SK-N-SH treated with all-trans-retinoic acid at 6 μM for 48 hours (cell line): ENCODE measurements around the gene SCN2B.

Source experiments
- ATAC-seq: fragments of 200-7000 bp; cut with Tn5 transposase; 3 replicates; pipeline ENCODE4 v1.9.1; 2020; ENCODE audit warnings: mild to moderate bottlenecking, moderate library complexity
- ARNTL ChIP-seq: fragments of 450-650 bp; formaldehyde crosslinking; IDR thresholded peaks from 2 replicates; pipeline ENCODE4 v1.5.0; 2020; ENCODE audit warnings: low read depth, mild to moderate bottlenecking, moderate library complexity, borderline replicate concordance
- BACH2 ChIP-seq: fragments of 250-450 bp; sonication (Bioruptor Pico); IDR thresholded peaks from 2 replicates; pipeline ENCODE4 v1.9.0; 2021; ENCODE audit warnings: mild to moderate bottlenecking, borderline replicate concordance
- ESRRG ChIP-seq: fragments of 250-450 bp; sonication (Bioruptor Pico); IDR thresholded peaks from 2 replicates; pipeline ENCODE4 v1.6.1; 2021; ENCODE audit warnings: mild to moderate bottlenecking
- GLIS3 ChIP-seq: fragments of 250-450 bp; sonication (Bioruptor Pico); IDR thresholded peaks from 2 replicates; pipeline ENCODE4 v1.5.0; 2020; ENCODE audit warnings: mild to moderate bottlenecking, moderate library complexity
- ISL1 ChIP-seq: fragments of 250-450 bp; sonication (Bioruptor Pico); IDR thresholded peaks from 2 replicates; pipeline ENCODE4 v2.1.2; 2022; ENCODE audit warnings: mild to moderate bottlenecking, moderate library complexity
- OSR1 ChIP-seq: fragments of 250-450 bp; sonication (Bioruptor Pico); IDR thresholded peaks from 2 replicates; pipeline ENCODE4 v1.8.0; 2022; ENCODE audit warnings: moderate library complexity, mild to moderate bottlenecking, inconsistent platforms
- PPARA ChIP-seq: fragments of 250-450 bp; sonication (Bioruptor Pico); IDR thresholded peaks from 2 replicates; pipeline ENCODE4 v1.5.0; 2020; ENCODE audit warnings: mild to moderate bottlenecking, borderline replicate concordance
- RARB ChIP-seq: fragments of 250-450 bp; sonication (Bioruptor Pico); IDR thresholded peaks from 2 replicates; pipeline ENCODE4 v1.8.0; 2021; ENCODE audit warnings: mild to moderate bottlenecking, moderate library complexity
- TCF4 ChIP-seq: fragments of 250-450 bp; sonication (Bioruptor Pico); IDR thresholded peaks from 2 replicates; pipeline ENCODE4 v1.8.0; 2021; ENCODE audit warnings: mild to moderate bottlenecking, moderate library complexity, borderline replicate concordance
- ZC3H10 ChIP-seq: fragments of 250-450 bp; sonication (Bioruptor Pico); IDR thresholded peaks from 2 replicates; pipeline ENCODE4 v1.5.1; 2021; ENCODE audit warnings: mild to moderate bottlenecking, moderate library complexity
- ZFP3 ChIP-seq: fragments of 250-450 bp; sonication (Bioruptor Pico); IDR thresholded peaks from 2 replicates; pipeline ENCODE4 v1.5.0; 2020; ENCODE audit warnings: mild to moderate bottlenecking, moderate library complexity
- ZFP30 ChIP-seq: fragments of 450-650 bp; formaldehyde crosslinking; IDR thresholded peaks from 2 replicates; pipeline ENCODE4 v1.5.0; 2022; ENCODE audit warnings: mild to moderate bottlenecking, moderate library complexity
- ZNF565 ChIP-seq: fragments of 450-650 bp; formaldehyde crosslinking; conservative IDR thresholded peaks from 2 replicates; pipeline ENCODE4 v1.5.0; 2020; ENCODE audit warnings: low read depth, mild to moderate bottlenecking, moderate library complexity
- ZNF8 ChIP-seq: fragments of 450-650 bp; formaldehyde crosslinking; IDR thresholded peaks from 2 replicates; pipeline ENCODE4 v1.5.0; 2020; ENCODE audit warnings: mild to moderate bottlenecking, moderate library complexity
- TF ChIP-seq, protein P1 (sequence below): fragments of 250-450 bp; sonication (Bioruptor Pico); IDR thresholded peaks from 2 replicates; pipeline ENCODE4 v1.5.1; 2020; ENCODE audit warnings: low read depth, mild to moderate bottlenecking, moderate library complexity
- TF ChIP-seq, protein P2 (sequence below): fragments of 250-450 bp; sonication (Bioruptor Pico); IDR thresholded peaks from 2 replicates; pipeline ENCODE4 v1.8.0; 2021; ENCODE audit warnings: low read depth, mild to moderate bottlenecking, moderate library complexity, borderline replicate concordance
- TF ChIP-seq, protein P3 (sequence below): fragments of 250-450 bp; sonication (Bioruptor Pico); IDR thresholded peaks from 2 replicates; pipeline ENCODE4 v1.5.1; 2021; ENCODE audit warnings: mild to moderate bottlenecking, moderate library complexity

SCN2B gene

DNA sequence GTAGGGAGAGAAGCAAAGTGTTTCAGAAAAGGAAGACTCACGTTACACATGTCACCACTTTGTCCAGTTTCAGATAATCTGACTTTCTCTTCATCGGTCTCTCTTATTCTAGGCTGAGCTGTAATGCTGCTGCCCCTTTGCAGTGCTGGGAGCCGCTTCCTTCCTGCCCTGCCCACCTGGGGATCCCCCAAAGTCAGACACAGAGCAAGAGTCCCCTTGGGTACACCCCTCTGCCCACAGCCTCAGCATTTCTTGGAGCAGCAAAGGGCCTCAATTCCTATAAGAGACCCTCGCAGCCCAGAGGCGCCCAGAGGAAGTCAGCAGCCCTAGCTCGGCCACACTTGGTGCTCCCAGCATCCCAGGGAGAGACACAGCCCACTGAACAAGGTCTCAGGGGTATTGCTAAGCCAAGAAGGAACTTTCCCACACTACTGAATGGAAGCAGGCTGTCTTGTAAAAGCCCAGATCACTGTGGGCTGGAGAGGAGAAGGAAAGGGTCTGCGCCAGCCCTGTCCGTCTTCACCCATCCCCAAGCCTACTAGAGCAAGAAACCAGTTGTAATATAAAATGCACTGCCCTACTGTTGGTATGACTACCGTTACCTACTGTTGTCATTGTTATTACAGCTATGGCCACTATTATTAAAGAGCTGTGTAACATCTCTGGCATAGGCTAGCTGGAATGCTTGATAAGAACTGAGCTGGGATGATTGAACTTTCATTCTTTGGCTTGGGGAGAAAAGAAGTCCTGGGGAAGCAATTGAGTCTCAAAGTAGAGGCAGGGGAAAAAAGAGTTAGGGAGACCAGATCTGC, 58.4 kb downstream of the SCN2B start (continued):
- TF ChIP-seq, protein P1, sequence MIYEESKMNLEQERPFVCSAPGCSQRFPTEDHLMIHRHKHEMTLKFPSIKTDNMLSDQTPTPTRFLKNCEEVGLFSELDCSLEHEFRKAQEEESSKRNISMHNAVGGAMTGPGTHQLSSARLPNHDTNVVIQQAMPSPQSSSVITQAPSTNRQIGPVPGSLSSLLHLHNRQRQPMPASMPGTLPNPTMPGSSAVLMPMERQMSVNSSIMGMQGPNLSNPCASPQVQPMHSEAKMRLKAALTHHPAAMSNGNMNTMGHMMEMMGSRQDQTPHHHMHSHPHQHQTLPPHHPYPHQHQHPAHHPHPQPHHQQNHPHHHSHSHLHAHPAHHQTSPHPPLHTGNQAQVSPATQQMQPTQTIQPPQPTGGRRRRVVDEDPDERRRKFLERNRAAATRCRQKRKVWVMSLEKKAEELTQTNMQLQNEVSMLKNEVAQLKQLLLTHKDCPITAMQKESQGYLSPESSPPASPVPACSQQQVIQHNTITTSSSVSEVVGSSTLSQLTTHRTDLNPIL (CRISPR knock-in tag) = no peak

DNA sequence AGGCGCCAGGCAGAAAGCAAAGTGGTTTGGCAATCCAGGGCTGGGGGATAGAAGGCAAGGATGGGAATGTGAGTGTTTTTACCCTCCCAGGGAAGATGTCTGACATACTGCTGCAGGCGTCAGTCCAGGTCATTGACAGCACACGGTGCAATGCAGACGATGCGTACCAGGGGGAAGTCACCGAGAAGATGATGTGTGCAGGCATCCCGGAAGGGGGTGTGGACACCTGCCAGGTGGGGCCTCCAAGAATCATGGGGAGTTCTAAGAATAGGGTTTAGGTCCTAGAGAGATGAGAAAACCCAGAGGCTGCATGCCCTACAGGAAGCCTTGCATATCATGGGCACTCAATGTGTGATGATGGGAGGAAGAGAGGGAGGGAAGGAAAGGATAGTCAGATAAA, 61.4 kb downstream of the SCN2B start:
- TF ChIP-seq ARNTL (CRISPR knock-in tag) = no peak
- no peak for TF ChIP-seq GLIS3 (CRISPR knock-in tag)
- TF ChIP-seq OSR1 (CRISPR knock-in tag) = no peak
- TF ChIP-seq, protein P2, sequence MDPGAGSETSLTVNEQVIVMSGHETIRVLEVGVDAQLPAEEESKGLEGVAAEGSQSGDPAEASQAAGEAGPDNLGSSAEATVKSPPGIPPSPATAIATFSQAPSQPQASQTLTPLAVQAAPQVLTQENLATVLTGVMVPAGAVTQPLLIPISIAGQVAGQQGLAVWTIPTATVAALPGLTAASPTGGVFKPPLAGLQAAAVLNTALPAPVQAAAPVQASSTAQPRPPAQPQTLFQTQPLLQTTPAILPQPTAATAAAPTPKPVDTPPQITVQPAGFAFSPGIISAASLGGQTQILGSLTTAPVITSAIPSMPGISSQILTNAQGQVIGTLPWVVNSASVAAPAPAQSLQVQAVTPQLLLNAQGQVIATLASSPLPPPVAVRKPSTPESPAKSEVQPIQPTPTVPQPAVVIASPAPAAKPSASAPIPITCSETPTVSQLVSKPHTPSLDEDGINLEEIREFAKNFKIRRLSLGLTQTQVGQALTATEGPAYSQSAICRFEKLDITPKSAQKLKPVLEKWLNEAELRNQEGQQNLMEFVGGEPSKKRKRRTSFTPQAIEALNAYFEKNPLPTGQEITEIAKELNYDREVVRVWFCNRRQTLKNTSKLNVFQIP (CRISPR knock-in tag) = no peak
- TF ChIP-seq, protein P1 (CRISPR knock-in tag) = no peak
- no peak for TF ChIP-seq BACH2 (CRISPR knock-in tag)
- TF ChIP-seq, protein P3, sequence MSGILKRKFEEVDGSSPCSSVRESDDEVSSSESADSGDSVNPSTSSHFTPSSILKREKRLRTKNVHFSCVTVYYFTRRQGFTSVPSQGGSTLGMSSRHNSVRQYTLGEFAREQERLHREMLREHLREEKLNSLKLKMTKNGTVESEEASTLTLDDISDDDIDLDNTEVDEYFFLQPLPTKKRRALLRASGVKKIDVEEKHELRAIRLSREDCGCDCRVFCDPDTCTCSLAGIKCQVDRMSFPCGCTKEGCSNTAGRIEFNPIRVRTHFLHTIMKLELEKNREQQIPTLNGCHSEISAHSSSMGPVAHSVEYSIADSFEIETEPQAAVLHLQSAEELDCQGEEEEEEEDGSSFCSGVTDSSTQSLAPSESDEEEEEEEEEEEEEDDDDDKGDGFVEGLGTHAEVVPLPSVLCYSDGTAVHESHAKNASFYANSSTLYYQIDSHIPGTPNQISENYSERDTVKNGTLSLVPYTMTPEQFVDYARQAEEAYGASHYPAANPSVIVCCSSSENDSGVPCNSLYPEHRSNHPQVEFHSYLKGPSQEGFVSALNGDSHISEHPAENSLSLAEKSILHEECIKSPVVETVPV = no peak
- no peak for TF ChIP-seq ZNF8
- TF ChIP-seq ISL1 = no peak
- no peak for TF ChIP-seq ZFP30 (CRISPR knock-in tag)
- ATAC-seq = no peak

DNA sequence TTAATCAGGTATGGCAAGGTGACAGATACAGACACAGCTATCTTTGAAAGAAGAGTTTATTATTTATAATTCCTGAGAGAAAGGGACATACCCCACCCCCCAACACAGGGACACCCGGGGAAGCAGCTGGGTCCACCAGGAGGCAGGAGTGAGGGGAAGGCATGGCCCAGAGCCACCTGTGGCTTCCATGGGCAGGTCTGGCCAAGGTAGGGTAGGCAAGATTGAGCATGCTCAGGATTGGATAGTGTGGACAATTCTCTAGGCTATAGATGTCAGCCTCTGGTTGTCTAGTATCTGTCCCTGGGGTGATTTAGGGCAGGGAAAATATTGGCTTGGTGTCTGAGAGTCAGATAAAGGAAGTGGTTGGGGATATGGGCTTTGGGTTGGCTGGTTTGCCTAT, 62.2 kb downstream of the SCN2B start:
- TF ChIP-seq TCF4 (no peak), ISL1 (no peak), ZFP3 (no peak), ZNF8 (no peak), ESRRG (CRISPR knock-in tag) (no peak), ZNF565 (no peak), RARB (CRISPR knock-in tag) (no peak), ZC3H10 (CRISPR knock-in tag) (no peak), PPARA (CRISPR knock-in tag) (no peak)
- TF ChIP-seq, protein P3 = no peak

DNA sequence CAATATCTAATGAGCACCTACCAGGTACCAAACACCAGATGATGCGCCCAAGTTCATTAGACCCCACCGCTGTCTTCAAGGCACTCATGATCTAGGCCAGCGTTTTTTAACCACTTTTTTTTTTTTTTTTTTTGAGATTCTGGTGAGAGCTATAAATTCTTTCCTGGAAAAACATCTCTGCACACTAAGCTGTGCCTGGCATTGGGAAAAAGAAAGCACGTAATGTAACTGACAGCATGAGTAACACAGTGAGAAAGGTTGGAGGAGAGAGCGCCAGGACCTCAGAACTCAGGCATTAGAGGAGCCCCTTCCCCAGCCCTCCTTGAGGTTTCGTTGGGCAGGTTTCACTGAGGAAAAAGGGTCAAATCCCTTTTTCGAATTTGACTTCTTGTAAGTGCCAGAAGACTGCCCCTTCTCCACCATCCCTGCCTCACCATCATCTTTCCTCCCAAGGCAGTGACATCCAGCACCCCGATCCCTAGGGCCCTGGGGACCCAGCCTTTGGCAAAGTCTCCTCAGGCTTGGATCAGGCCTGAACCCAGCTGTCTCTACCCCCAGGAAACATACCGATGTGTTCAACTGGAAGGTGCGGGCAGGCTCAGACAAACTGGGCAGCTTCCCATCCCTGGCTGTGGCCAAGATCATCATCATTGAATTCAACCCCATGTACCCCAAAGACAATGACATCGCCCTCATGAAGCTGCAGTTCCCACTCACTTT, 63.6 kb downstream of the SCN2B start:
- TF ChIP-seq ESRRG (CRISPR knock-in tag) = no peak
- ATAC-seq = no peak

More for the DNA sequence above, 62.2 kb downstream of the SCN2B start:
- ATAC-seq = no peak
